Sigmoid colon (tissue), 7 donors: ENCODE data around the gene GRB10. TPM values are rescaled to one million over a fixed set of nuclear protein-coding genes. Genes with fewer than 3 reads are reported as not detected.

ENCODE experiments used
- DNase-seq: peaks from one replicate; pipeline ENCODE4 v3.0.0-alpha.2; 2019
- H3K27ac ChIP-seq, 4 donors: fragments of 200-600 bp; sonication (generic); one replicate each; pipeline ENCODE4 v1.5.1; 2016 to 2019; ENCODE audit warnings: mild to moderate bottlenecking in 1 of 4
- H3K27me3 ChIP-seq, 3 donors: fragments of 200-600 bp; sonication (generic); one replicate each; pipeline ENCODE4 v1.5.1; 2019; ENCODE audit warnings: mild to moderate bottlenecking in 1 of 3
- H3K36me3 ChIP-seq, 4 donors: fragments of 200-600 bp; sonication (generic); one replicate each; pipeline ENCODE4 v1.5.1; 2016 to 2019
- H3K4me1 ChIP-seq, 4 donors: fragments of 200-600 bp; sonication (generic); one replicate each; pipeline ENCODE4 v1.5.1; 2017 to 2019
- H3K4me3 ChIP-seq, 4 donors: fragments of 200-600 bp; sonication (generic); one replicate each; pipeline ENCODE4 v1.5.1; 2017 to 2019; ENCODE audit warnings: mild to moderate bottlenecking in 2 of 4, moderate library complexity in 1 of 4
- H3K9me3 ChIP-seq, 4 donors: fragments of 200-600 bp in 3 of 4; sonication (generic) in 3 of 4; one replicate each; pipeline versions ENCODE4 v1.5.1 to v1.6.1; 2013 to 2019
- CTCF ChIP-seq, 4 experiments: fragments of 450-650 bp in 3 of 4; fragments of 200-600 bp in 1 of 4; IDR thresholded peaks; one replicate each; pipeline ENCODE4 v1.5.1; 2016 to 2019; ENCODE audit warnings: antibody characterized with exemption in 4 of 4, mild to moderate bottlenecking in 3 of 4, moderate library complexity in 2 of 4
- EP300 ChIP-seq, 4 donors: sonication (generic); formaldehyde crosslinking; IDR thresholded peaks; one replicate each; pipeline ENCODE4 v1.6.1; 2017; ENCODE audit warnings: antibody characterized with exemption in 4 of 4
- POLR2A ChIP-seq, 2 donors: fragments of 450-650 bp; IDR thresholded peaks; one replicate each; pipeline ENCODE4 v1.6.1; 2016; ENCODE audit warnings: antibody characterized with exemption in 2 of 2, mild to moderate bottlenecking in 2 of 2, moderate library complexity in 2 of 2
- POLR2AphosphoS5 ChIP-seq, 4 donors: sonication (generic); formaldehyde crosslinking; IDR thresholded peaks; one replicate each; pipeline ENCODE4 v1.6.1; 2017; ENCODE audit warnings: antibody characterized with exemption in 4 of 4
- WGBS, 2 donors: extraction: QIAGEN DNeasy Blood & Tissue Kit; methylation state at CpG; one replicate each; pipeline ENCODE4 v1.1.7; 2013; 5-methylcytosine and 5-hydroxymethylcytosine counted together
- intact Hi-C: fragments of 100-400 bp; cut with DNase I; formaldehyde crosslinking; loops from one replicate; pipeline ENCODE4 v1.15.1; 2023
- polyA plus RNA-seq, 3 donors: library from polyadenylated mRNA; stranded (reverse); fragments of 200-250 nt; gene quantifications; one replicate each; pipeline ENCODE4 v1.2.3, GENCODE V29; 2013
- total RNA-seq, 4 donors: library from RNA; depleted of rRNA; stranded (reverse); fragments of >200 nt; gene quantifications; one replicate each; pipeline ENCODE4 v1.1.0, GENCODE V29; 2016
- donor health status: healthy with polysubstance abuse.
- donor health status: Bipolar disorder and iron deficiency.
- donor health status: healthy.

The GRB10 gene
- total and polyA plus RNA-seq, 7 donors = 2.1 to 83.6 (median 49.2) TPM

DNA sequence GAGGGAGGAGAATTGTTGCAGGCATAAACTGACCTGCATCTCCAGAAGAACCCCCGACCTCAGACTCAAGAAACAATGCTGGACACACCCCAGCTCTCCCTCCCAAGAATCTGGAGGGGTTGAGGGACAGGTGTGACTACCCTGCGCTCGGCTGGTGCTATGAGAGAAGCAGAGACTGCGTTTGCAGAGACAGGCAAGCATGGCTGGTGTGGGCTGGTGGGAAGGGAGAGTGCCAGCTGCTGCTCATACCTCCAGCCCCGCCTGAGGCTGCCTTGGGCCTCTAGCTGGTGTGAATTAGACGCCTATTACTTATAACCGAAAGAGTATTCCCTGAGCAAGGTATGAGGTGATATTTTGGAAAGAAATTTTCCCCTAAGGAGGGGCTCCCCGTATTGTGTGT is 169.2 kb downstream of the GRB10 start:
- peaks cover 0 to 82% (median 13%) of the 10 kb centered on the region in 4 donors for H3K36me3 ChIP-seq
- no peak for DNase-seq
- H3K4me1 ChIP-seq = peaks cover 0 to 26% (median 17%) of the 10 kb centered on the region in 4 donors
- no peak overlapping the region for H3K4me3 ChIP-seq
- H3K27ac ChIP-seq = peak overlapping the region in 3 of 4 donors; percentile 62 to 65 (median 63)
- H3K27me3 ChIP-seq = no peaks in the 10 kb centered on the region
- no peaks in the 10 kb centered on the region for H3K9me3 ChIP-seq
- 79 to 88% methylated on average over 8 of the region's 8 CpGs for WGBS, 2 donors
- intact Hi-C loops = loop anchor here (5.0 to 10.0 kb wide), 2 partner anchors 64 to 451 kb away; no protein-coding TSS in a partner anchor
- no peak for TF ChIP-seq POLR2A (IDR thresholded peaks at IDR 0.05)

DNA sequence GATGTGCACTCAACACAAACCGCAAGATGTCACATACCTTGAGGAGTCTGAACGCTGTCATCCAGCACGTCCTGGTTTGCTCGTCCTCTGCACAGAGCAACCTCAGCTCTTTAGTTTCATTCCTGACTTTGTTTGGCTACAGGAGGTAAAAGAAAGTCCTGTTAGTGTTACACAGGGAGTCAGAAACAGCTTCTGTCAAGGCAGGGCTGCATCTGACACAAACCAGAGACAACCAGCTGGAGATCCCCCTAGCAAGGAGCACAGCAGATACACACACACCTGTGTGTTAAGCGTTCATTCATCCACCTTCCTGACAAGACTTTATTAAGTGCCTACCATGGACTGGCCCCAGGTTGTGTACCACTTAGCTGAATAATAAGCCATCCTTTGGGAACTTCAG is 170.0 kb downstream of the GRB10 start:
- peaks cover 0 to 26% (median 17%) of the 10 kb centered on the region in 4 donors for H3K4me1 ChIP-seq
- no peaks in the 10 kb centered on the region for H3K9me3 ChIP-seq
- peaks cover 0 to 80% (median 9%) of the 10 kb centered on the region in 4 donors for H3K36me3 ChIP-seq
- no peak overlapping the region for H3K4me3 ChIP-seq
- no peak for DNase-seq
- H3K27me3 ChIP-seq = no peaks in the 10 kb centered on the region
- intact Hi-C loops = loop anchor here (5.0 to 10.0 kb wide), 2 partner anchors 65 to 452 kb away; no protein-coding TSS in a partner anchor
- TF ChIP-seq CTCF (IDR thresholded peaks at IDR 0.05) (no peak), POLR2AphosphoS5 (IDR thresholded peaks at IDR 0.05) (peak; percentile 14 to 81 (median 74))
- peak overlapping the region in 3 of 4 donors; percentile 62 to 65 (median 63) for H3K27ac ChIP-seq
- 89 to 94% methylated on average over 5 of the region's 5 CpGs for WGBS, 2 donors

DNA sequence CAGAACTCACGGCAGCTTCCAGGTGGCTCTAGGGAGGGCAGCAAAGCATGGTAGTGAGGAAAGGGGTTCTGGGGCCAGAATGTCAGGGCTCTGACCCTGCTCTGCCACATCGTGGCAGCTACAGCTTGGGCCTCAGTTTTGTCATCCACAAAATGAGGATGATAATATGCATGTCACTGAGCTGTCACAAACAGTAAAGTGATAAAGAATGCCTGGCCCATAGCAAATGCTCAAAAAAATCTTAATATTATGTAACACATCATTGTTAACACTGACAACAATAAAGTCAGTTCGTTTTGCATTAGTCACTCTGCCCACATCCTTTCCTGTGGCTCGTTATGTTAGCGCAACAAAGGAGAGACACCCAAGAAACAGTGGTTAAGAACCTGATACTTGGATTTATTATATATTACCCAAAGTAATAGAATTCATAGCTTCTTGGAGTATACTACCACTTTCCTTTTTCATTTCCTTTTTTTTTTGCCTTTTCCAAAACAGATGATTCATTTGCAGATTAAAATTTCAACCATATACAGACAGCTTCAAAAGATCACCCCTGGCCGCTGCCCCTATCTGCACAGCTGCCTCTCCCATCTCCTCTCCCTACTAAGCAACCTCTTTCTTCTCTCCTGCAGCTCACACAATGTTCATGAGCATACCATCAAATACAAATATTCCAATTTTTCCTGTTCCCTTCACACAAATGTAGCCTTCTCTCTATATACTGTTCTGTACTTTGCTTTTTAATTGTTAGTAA is 172.0 kb downstream of the GRB10 start:
- WGBS, 2 donors = 58 to 73% methylated on average over 6 of the region's 6 CpGs
- Histone ChIP-seq H3K27me3 (no peaks in the 10 kb centered on the region), H3K4me3 (no peak overlapping the region), H3K36me3 (peaks cover 0 to 78% (median 19%) of the 10 kb centered on the region in 4 donors), H3K4me1 (peaks cover 0 to 26% (median 17%) of the 10 kb centered on the region in 4 donors), H3K9me3 (no peaks in the 10 kb centered on the region), H3K27ac (no peak overlapping the region)
- intact Hi-C loops = loop anchor here (5.0 to 10.0 kb wide), 2 partner anchors 67 to 454 kb away; no protein-coding TSS in a partner anchor
- no peak for DNase-seq
- TF ChIP-seq EP300 (IDR thresholded peaks at IDR 0.05) (no peak), CTCF (IDR thresholded peaks at IDR 0.05) (no peak), POLR2A (IDR thresholded peaks at IDR 0.05) (no peak), POLR2AphosphoS5 (IDR thresholded peaks at IDR 0.05) (no peak)

GRCh38 chr7:50608196-50608906 is 174.3 kb downstream of the GRB10 start:
- H3K27me3 ChIP-seq = no peaks in the 10 kb centered on the region
- no peak for DNase-seq
- H3K27ac ChIP-seq = no peak overlapping the region
- no peaks in the 10 kb centered on the region for H3K9me3 ChIP-seq
- WGBS, 2 donors = 71 to 73% methylated on average over 9 of the region's 9 CpGs
- intact Hi-C loops = no loop called here
- H3K4me1 ChIP-seq = peaks cover 0 to 19% (median 12%) of the 10 kb centered on the region in 4 donors
- peaks cover 13 to 80% (median 34%) of the 10 kb centered on the region in 4 donors for H3K36me3 ChIP-seq
- no peak overlapping the region for H3K4me3 ChIP-seq
- TF ChIP-seq CTCF (IDR thresholded peaks at IDR 0.05) (no peak), POLR2AphosphoS5 (IDR thresholded peaks at IDR 0.05) (no peak), EP300 (IDR thresholded peaks at IDR 0.05) (no peak), POLR2A (IDR thresholded peaks at IDR 0.05) (no peak)

DNA sequence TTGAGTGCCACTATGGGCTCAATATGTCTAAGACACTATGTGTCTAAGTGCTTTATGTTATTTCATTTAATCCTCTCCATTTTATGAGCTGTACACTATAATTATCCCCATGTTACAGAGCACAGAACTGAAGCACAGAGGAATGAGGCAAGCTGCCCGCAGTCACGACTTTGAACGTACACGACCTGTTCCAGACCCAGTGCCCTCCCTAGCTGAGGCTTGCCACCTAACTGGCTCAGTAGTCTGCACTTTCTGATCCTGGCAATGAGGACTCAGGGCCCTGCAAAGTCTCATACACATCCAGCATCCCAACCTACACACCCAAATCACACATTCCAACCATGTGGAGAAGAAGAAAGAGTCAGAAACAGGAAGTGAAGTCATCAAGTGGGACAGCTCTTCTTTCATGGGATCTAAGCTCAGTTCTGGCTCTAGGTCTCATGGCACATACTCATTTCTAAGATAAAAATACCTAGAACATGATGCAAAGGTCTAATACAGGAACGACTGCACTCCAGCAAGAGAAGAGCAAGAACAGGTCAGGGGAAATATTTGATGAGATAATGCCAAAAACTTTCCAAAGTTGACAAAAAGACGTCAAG is 175.1 kb downstream of the GRB10 start:
- Histone ChIP-seq H3K27ac (no peak overlapping the region), H3K36me3 (peaks cover 13 to 84% (median 38%) of the 10 kb centered on the region in 4 donors), H3K4me1 (peaks cover 0 to 12% (median 5%) of the 10 kb centered on the region in 4 donors), H3K9me3 (no peaks in the 10 kb centered on the region), H3K4me3 (no peak overlapping the region), H3K27me3 (no peaks in the 10 kb centered on the region)
- intact Hi-C loops = no loop called here
- no peak for DNase-seq
- TF ChIP-seq CTCF (IDR thresholded peaks at IDR 0.05) (no peak), EP300 (IDR thresholded peaks at IDR 0.05) (no peak), POLR2AphosphoS5 (IDR thresholded peaks at IDR 0.05) (no peak), POLR2A (IDR thresholded peaks at IDR 0.05) (no peak)
- WGBS, 2 donors = 93 to 95% methylated on average over 6 of the region's 6 CpGs
